ENCODE results near the gene THADA.

DNA sequence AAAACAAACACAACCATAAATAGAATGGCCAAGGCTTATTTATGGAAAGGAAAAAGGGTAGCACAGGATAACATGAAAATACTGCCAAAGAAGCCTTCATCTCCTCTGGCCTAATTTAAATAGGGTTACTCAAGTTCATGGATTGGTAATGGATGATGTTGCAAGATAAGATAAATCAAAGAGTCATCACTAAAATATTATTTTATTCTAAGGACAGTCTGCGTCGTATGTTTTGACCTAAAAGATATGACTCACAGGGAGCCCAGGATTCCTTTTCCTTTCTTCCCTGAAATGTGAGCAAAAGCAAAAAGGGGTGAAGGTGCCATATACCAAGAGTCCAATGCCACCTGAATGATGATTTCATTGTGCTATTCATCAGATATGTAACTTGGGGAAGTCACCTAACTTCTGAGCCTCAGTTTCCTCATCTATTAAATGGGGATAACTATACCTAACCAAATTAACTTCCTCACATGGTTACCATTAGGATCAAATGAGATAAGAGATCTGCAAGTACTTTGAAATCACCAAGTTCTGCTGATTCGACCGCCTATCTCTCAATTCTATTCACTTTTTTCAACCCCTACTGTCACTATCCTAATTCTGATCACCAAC lies 137.7 kb downstream of the THADA start:
- TF ChIP-seq, protein P1, sequence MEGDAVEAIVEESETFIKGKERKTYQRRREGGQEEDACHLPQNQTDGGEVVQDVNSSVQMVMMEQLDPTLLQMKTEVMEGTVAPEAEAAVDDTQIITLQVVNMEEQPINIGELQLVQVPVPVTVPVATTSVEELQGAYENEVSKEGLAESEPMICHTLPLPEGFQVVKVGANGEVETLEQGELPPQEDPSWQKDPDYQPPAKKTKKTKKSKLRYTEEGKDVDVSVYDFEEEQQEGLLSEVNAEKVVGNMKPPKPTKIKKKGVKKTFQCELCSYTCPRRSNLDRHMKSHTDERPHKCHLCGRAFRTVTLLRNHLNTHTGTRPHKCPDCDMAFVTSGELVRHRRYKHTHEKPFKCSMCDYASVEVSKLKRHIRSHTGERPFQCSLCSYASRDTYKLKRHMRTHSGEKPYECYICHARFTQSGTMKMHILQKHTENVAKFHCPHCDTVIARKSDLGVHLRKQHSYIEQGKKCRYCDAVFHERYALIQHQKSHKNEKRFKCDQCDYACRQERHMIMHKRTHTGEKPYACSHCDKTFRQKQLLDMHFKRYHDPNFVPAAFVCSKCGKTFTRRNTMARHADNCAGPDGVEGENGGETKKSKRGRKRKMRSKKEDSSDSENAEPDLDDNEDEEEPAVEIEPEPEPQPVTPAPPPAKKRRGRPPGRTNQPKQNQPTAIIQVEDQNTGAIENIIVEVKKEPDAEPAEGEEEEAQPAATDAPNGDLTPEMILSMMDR (IDR thresholded peaks at IDR 0.05), result no peak
- TF ChIP-seq EZH2phosphoT487 (IDR thresholded peaks at IDR 0.05), result no peak
- no peak for TF ChIP-seq EZH2 (IDR thresholded peaks at IDR 0.05)

Measured in neural progenitor cell (in vitro differentiated cells).